ENCODE measurements around the gene LRP5.
A peak's percentile ranks its signal among the peaks of the same experiment; 100 is the strongest.
"Not testable (repeated sequence)": the region's sequence is repeated elsewhere in the genome, so short reads cannot be mapped to it uniquely, and the experiment has no call there.

LRP5 gene

DNA sequence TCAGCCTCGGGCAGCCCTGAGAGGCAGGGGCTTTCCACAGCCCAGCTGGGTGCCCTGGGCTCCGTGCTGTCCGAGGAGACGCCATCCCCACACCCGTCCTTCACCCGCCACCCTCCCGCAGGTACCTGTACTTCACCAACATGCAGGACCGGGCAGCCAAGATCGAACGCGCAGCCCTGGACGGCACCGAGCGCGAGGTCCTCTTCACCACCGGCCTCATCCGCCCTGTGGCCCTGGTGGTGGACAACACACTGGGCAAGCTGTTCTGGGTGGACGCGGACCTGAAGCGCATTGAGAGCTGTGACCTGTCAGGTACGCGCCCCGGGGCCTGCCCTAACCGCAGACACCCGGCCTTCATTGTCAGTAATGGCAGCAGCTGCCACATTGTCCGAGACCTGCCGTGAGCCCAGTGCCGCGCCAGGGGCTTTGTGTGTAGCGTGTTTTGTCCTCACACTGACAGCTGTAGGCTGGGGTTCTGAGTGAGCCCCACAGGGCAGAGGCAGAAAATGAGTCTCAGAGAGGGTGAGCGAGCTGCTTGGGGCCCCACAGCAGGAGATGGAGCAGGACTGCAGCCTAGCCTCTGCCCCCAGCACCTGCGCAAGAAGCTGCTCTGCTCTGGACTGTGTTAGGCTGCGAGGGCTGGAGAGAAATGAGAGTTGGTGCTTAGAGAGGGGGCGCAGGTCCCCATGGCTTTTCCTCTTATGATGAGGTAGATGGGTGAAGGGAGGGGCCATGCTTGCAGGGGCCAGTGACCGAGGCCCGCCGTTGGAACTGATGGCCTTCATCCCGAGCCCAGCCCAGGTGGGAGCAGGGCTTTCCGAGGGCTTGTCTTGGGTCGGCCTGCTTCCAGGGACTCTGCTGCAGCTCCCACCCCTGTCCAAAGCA lies 112.8 kb downstream of the LRP5 start:
- no peak for DNase-seq

DNA sequence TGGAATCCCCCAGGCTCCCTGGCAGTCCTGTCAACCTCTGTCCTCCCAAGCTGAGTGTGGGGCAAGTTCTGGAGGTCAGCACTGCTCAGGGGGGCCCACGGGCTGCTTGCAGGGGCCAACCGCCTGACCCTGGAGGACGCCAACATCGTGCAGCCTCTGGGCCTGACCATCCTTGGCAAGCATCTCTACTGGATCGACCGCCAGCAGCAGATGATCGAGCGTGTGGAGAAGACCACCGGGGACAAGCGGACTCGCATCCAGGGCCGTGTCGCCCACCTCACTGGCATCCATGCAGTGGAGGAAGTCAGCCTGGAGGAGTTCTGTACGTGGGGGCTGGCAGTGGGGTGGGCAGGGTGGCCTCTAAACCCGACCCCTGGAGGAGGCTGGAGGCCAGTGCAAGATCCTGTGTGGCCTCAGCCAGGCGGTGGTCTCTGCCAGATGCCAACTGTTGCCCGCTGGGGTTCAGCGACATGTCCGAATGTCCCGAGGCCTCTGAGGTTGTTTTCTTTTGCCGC lies 113.5 kb downstream of the LRP5 start:
- no peak for DNase-seq

DNA sequence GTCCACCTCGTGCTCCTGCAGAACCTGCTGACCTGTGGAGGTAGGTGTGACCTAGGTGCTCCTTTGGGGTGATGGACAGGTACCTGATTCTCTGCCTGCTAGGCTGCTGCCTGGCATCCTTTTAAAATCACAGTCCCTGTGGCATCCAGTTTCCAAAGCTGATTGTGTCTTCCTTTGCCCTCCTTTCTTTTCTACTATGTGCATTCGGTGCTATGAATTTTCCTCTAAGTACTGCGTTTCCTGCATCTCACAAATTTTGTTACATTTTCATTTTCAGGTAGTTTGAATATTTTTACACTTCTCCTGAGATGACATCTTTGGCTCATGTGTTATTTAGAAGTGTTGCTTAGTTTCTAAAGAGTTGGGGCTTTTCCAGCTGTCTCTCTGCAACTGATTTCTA lies 117.3 kb downstream of the LRP5 start:
- DNase-seq, result no peak

GRCh38 chr11:68430384-68430783 lies 118.0 kb downstream of the LRP5 start:
- DNase-seq, result no peak

GRCh38 chr11:68430801-68431200 lies 118.4 kb downstream of the LRP5 start:
- no peak for DNase-seq

DNA sequence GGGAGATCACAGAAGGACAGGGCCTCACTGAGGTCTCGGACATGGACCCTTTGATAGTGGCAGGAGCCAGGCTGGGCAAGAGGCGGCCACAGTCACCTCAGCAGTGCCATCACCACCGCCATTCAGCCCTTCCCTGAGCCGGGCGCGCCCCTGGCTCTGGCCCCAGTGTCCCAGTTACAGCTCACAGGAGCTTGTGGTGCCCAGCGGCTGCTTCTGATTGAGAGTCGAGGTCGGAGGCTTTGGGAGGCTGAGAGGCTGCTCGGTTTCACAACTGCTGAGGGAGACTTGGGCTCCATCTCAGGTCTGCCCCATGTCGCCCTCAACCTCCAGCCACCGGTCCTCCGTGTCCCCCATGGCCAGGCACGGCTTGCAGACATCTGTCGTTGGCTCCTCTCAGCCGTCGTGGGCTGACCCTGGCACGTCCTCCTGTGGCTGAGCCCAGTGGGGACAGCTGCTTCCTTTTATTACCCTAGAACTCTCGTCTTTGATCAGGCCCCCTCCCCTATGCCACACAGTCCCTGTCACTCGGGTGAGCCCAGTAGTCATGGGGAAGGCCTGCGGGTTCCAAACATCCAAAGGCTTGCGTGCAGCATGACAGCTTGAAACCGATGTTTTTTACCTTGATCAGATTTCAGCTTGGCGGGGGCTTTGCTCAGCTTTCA lies 119.7 kb downstream of the LRP5 start:
- no peak for DNase-seq

GRCh38 chr11:68432874-68433273 lies 120.5 kb downstream of the LRP5 start:
- no peak for DNase-seq

DNA sequence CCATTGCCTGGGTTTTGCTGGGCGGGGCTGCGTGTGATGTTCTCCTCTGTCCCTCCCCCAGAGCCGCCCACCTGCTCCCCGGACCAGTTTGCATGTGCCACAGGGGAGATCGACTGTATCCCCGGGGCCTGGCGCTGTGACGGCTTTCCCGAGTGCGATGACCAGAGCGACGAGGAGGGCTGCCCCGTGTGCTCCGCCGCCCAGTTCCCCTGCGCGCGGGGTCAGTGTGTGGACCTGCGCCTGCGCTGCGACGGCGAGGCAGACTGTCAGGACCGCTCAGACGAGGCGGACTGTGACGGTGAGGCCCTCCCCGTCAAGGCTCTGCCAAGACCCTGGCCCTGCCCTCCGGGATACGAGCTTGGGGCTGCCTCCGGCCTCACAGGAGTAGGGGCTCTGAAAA lies 121.2 kb downstream of the LRP5 start:
- DNase-seq, result no peak

DNA sequence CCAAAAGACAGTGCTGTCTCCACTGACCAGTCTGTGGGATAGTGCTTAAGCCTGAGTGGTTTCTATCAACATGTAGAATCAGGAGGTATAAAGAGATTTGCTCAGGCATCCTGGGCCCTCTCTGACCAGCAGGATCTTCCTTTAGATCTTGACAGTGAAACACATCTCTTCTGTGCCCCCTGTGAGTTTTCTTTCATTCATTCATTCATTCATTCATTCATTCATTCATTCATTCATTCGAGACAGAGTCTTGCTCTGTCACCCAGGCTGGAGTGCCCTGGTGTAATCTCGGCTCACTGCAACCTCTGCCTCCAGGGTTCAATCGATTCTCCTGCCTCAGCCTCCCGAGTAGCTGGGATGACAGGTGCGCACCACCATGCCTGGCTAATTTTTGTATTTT lies 121.8 kb downstream of the LRP5 start:
- not testable (repeated sequence) for DNase-seq

GRCh38 chr11:68436162-68436888 lies 123.9 kb downstream of the LRP5 start:
- no peak for DNase-seq

DNA sequence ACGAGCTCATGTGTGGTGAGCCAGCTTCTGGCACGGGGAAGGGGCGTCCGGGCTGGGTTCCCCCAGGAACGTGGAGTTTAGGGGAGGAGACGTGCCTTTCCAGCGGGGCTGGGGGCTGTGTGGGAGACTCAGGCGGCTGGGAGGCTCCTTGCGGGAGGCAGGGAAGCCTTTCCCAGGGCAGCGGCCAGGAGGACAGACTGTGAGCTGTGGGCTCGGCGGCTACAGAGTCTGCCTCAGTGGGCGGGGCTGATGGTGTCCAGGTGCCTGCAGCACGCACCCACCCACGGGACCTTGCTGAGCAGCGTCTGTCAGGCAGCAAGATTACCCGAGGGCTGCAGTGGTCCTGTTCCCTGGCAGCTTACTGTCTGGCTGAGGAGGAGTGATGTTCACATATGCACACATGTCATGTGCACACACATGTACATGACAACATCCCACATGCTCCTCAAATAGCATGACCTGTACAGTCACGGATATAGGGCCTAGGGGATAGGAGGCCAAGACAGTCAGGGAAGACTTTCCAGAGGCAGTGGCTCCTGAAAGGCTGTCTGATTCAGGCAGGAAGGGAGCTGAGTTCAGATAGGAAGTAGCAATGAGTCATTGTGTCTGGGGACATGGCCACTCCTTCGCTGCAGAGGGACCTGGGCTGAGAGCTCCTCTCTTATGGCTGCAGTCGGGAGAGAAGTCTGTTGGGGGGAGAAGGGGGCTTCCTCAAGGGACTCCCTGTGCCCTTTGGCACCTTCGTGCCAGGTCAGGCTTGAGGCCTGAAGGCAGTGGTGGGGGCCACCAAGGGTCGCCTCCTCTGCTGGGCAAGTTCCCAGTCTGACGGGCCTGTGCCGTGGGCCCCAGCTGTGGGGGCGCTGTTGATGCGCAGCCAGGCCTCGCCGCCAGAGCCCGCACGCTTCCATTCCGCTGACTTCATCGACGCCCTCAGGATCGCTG lies 124.9 kb downstream of the LRP5 start:
- DNase-seq, result peak; percentile 54

GRCh38 chr11:68437927-68438657 lies 125.7 kb downstream of the LRP5 start:
- DNase-seq, result no peak

- DNase-seq, result no peak
Observed at GRCh38 chr11:68438658-68439259, 126.4 kb downstream of the LRP5 start.

DNA sequence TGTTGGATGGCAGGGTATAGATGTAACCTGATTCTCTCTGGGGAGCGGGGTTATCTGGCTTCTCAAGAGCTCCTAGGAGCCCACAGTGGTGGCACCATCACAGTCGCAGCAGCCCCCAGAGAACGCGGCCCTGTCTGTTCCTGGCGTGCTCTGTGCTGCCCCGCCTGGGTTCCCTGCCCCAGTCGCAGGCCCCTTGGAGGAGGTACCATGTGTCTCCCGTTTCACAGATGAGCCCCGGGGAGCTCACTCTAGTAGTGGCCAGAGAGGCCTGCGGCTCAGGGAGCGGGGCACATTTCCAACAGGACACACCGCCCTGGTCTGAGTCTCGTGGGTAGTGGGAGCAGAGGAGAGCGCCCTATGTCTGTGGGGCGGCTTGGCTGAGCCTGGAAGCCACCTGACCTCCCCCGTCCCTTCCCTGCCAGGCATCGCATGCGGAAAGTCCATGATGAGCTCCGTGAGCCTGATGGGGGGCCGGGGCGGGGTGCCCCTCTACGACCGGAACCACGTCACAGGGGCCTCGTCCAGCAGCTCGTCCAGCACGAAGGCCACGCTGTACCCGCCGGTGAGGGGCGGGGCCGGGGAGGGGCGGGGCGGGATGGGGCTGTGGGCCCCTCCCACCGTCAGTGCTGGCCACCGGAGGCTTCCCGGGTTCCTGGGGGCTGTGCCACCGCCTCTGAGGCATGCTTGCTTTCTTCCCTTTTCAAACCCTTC lies 127.1 kb downstream of the LRP5 start:
- DNase-seq, result no peak

- DNase-seq, result no peak
Observed at GRCh38 chr11:68440224-68440623, 127.8 kb downstream of the LRP5 start.

DNA sequence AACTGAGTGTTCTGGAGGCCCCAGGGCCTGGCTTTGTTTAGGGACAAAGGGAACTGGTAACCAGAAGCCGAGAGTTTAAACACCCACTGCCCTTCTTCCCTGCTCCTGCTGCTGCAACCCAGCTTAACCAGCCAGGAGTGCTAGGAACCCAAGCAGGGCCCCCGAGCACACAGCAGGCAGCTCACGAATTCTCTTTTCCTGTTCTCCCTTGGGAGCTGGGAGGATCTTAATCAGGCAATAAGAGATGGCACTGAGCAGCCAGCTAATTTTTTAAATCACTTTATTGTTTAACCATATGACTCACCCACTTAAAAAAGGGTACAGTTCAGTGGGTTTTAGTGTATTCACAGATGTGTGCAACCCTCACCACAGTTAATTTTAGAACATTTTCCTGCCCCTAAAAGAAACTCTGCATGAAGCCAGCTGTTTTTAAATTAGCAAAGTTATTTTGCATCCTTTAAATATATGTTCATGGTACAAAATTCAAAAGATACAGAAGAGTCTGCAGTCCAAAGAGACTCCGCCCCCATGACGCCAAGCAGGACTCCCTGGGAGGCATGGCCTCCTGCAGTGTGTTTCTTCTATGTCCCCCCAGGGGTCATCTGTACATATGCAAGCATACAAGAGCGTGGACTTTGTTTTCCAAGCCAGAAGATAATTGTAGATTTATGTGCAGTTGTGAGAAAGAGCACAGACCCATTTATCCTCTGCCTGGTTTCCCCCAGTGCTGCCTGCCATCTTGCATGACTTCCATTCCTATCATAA lies 129.3 kb downstream of the LRP5 start:
- no peak for DNase-seq

- no peak for DNase-seq
Observed at GRCh38 chr11:68442433-68442832, 130.0 kb downstream of the LRP5 start.

DNA sequence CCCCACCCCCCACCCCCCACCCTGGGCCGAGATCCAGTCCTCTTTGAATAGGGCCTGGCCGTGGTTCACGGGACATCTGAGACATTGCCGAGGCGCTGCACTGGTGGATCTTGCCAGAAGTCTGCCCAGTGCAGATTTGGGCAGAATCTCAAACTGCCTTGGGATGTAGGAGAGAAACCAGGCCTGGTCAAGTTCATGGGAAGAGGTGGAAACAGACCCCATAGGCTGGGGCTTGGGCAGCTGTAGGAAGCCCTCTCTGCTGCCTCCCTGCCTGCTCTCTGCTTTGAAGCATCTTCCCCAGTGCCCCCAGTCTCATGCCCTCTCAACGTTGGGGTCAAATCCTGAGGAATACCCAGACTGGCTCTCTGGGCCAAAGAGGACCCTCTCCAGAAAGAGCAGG lies 132.2 kb downstream of the LRP5 start:
- no peak for DNase-seq

- no peak for DNase-seq
Observed at GRCh38 chr11:68445531-68446035, 133.2 kb downstream of the LRP5 start.
